ENCODE measurements around the gene SPOPL.
"Not testable (repeated sequence)": the region's sequence is repeated elsewhere in the genome, so short reads cannot be mapped to it uniquely, and the experiment has no call there.

The SPOPL gene

DNA sequence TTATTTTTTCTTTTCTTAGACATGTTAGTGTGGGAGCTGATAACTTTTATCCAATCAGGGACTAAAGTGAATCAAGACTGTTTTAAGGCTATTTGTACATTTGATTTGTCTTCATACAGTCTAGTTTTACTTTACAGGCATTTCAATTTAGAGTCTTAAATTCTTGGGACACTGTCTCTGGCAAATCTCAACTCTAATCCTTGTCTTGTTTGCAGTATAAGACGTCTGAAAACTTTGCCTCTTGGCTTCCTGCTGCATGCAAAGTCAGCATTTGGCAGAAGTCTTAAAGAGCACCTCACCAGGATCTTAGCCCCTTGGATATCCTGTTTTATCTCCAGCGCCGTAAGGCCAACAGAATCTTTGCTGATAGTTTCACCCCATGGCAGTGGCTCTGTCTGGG lies 30.3 kb downstream of the SPOPL start:
- DNase-seq: no peak

DNA sequence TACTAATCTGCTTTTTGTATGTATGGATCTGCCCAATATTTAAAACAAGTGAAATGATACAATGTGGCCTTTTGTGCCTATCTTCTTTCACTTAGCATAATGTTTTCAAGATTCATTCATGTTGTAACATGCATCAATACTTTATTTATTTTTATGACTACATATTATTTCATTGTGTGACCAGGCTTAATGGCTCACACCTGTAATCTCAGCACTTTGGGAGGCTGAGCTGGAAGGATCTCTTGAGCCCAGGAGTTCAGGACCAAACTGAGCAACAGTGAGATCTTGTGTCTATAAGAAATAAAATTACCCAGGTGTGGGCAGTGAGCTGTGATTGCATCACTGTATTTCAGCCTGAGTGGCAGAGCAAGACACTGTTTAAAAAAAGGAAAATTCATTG lies 33.2 kb downstream of the SPOPL start:
- no peak for DNase-seq

DNA sequence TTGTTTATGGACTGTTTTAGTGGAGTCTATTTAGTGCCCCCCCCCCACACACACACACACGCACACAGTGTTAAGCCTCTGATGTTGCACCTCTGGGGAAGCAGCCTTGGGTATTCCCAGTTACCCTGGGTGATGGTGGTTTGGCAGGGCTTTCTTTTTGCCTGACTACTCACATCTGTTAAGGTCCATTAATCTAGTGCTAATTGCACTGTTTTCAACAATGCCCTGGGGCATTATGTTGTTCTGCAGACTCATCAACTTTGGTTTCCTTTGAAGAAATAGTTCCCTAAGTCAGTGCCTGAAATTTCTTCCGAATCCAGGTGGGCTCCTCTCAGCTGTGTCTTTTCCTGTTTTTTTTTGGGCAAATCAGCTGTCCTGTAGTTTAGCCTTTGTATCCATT lies 34.7 kb downstream of the SPOPL start:
- DNase-seq: no peak

GRCh38 chr2:138536740-138537139 lies 35.2 kb downstream of the SPOPL start:
- DNase-seq: no peak

- DNase-seq: no peak
Observed at GRCh38 chr2:138537170-138537915, 35.8 kb downstream of the SPOPL start.

DNA sequence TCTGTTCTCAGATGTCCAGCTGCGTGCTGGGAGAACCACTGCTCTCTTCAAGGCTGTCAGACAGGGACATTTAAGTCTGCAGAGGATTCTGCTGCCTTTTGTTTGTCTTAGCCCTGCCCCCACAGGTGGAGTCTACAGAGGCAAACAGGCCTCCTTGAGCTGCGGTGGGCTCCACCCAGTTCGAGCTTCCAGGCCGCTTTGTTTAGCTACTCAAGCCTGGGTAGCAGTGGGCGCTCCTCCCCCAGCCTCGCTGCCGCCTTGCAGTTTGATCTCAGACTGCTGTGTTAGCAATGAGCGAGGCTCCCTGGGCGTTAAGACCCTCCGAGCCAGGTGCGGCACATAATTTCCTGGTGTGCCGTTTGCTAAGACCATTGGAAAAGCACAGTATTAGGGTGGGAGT lies 42.6 kb downstream of the SPOPL start:
- DNase-seq: not testable (repeated sequence)

DNA sequence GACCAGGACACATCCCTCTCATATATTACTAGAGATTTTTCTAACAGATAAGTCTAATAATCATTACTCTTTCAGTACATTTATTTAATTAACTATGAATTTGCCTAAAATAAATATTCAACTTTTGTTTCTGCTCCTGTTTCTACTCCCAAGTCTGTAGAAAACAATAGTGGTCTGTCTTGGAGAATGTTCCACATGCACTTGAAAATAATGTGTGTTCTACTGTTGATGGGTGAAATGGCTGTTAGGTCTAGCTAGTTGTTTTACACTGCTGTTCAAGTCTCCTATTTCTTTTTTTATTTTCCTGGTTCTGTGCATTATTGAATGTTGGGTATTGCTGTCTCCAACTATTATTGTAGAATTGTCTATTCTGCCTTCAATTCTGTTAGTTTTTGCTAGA lies 47.2 kb downstream of the SPOPL start:
- DNase-seq: no peak

DNA sequence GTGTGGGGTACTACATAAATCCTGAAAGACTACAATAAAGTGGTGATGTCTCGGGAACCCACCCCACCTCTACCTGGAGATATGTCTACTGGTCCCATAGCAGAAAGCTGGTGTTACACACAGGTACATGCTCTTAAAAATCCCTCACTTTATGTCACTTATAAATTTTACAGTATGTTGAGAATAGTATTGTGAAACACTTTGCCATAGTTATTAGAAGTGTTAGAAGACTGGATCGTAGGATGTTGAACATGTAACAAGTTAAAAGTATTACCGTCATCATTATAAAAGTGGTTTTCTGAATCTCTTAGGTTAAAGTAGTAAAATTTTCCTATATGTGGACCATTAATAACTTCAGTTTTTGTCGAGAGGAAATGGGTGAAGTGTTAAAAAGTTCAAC lies 48.6 kb downstream of the SPOPL start:
- no peak for DNase-seq

DNA sequence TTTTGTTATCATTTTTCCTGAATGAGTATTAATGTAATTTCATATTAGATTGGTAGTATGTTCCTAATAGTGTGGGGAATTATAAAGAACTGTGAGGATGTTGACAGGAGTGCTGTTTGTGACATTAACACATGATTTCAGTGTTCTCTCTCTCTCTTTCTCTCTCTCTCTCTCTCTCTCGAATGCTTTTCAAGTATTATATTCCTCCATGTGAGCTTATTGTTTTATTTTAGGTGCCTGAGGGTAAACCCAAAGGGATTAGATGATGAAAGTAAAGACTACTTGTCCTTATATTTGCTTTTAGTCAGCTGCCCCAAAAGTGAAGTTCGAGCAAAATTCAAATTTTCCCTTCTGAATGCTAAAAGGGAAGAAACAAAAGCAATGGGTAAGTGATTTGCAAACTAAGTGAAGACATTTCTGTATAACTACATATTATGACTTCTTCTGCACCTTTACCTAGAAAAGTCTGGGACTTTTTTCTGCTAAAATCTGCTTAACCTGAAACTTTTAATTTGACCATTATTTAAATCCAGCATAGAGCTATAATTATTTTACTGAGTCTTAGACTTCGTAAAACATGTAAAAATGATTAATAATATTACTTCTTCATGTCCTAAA lies 49.2 kb downstream of the SPOPL start:
- no peak for DNase-seq

DNA sequence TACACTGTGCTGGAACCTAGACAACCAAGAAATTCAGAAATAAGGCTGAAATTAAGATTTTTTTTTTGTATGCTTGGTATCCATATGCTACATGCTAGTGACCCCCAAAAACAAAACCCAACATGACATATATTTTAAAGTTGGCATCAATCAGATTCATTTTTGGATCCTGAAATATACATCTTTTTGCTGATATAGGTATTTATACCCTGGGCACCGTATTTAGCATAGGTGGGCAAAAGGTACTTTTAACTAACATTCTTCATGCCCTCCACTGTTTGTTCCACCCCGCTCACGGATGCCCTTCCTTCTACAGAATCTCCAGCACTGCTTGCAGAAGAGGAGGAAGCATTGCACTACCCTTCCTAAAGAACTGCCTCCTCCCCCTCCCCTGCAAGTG lies 52.6 kb downstream of the SPOPL start:
- DNase-seq: no peak

- no peak for DNase-seq
Observed at GRCh38 chr2:138559641-138560040, 58.1 kb downstream of the SPOPL start.

GRCh38 chr2:138564586-138565229 lies 63.1 kb downstream of the SPOPL start:
- no peak for DNase-seq

GRCh38 chr2:138565230-138565598 lies 63.6 kb downstream of the SPOPL start:
- DNase-seq: no peak

DNA sequence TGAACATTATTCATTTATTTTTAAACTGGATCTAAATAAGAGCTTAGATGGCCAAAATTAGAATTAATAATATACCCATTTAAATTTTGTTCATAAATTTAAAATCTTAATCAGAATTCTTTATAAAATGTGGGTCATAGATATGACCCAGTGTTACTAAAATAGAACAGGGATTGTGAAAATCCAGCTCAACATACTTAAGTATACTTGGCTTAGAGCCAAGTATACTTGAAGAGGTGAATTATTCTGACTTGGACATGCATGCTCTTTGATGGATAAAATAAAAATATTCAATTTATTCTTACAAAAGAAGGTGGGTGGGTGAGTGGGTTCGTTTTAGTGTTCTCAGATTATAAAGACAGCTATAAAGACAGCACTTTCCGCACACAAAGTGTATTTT lies 70.7 kb downstream of the SPOPL start:
- DNase-seq: no peak

DNA sequence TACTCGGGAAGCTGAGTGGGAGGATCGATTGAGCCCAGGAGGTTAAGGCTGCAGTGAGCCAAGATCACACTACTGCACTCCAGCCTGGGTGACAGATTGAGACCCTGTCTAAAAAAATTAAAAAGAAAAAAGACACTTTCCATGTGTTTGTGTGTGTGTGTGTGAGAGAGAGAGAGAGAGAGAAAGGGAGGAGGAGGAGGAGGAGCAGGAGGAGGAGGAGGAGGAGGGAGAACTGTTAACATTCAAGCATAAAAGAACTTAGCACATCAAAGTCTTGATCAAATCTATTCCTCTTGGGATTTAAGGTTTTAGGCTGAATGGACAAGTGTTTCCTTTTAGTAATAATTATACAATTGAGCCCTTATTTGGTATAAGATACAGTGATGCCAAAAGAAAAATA lies 75.5 kb downstream of the SPOPL start:
- DNase-seq: no peak

DNA sequence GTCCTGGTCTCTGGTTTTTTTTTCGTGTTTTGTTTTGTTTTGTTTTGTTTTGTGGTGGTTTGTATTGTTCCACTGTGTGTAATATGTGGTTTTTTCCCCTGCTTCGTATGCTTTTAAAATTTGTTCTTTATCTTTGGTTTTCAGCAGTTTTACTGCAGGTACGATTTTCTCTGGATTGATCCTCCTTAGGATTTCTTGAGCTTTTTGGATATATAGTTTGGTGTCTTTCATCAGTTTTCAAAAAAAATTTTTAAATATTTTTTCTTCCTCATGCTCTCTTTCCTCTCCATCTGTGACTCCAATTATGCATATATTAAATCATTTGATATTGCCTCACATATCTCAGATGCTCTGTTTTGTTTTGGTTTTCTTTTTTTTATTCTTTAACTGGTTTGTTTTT lies 78.0 kb downstream of the SPOPL start:
- no peak for DNase-seq

DNA sequence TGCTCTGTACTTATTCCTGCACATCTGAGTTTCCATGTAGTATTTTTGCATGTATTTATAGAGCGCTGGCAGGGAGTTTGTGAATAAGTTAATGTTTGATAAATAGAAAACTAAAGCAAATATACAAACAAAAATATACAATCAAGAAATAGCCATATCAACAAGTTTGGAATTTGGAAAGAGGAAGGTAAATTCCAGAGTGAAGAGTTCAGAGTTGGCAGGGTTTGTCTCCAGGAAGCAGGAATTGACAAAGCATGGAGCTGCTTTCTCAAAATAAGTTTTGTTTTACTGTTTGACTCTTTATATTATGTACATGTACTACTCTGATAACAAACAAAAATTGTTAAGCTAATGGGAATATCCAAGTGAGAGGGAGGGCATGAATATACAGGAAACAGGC lies 80.3 kb downstream of the SPOPL start:
- DNase-seq: no peak

GRCh38 chr2:138589663-138590062 lies 88.1 kb downstream of the SPOPL start:
- no peak for DNase-seq

- no peak for DNase-seq
Observed at GRCh38 chr2:138596403-138596802, 94.8 kb downstream of the SPOPL start.

DNA sequence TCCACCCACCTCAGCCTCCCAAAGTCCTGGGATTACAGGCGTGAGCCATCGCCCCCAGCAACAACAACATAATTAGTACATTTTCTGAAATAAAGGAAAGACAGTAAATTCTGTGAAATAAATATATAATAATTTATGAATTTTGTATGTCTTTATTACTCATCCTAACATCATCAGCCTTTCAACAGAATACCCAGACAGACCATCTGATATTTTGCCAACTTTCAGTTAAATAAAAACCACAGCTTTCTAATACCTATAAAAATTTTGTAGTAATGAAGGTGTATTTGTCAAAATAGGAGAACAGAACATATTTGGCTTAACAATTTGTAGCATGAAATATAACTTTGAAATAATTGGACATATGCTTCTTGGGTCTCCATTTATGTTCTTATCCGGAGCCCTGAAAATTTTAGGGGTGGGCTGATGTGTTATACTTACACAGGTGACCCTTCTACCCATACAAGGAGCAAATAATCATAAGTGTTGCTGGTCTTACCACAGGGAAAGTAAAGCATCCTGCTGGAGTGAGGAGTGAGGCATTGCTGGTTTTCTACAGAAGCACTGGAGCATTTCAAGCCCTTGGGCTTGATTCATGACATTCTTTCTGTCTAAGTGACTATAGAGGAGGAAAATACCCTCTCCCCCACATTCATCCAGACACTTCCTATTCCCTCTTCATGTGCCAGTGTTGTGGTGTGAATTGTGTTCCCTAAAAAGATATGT lies 99.3 kb downstream of the SPOPL start:
- DNase-seq: no peak

- DNase-seq: no peak
Observed at GRCh38 chr2:138601458-138602165, 100.0 kb downstream of the SPOPL start.

DNA sequence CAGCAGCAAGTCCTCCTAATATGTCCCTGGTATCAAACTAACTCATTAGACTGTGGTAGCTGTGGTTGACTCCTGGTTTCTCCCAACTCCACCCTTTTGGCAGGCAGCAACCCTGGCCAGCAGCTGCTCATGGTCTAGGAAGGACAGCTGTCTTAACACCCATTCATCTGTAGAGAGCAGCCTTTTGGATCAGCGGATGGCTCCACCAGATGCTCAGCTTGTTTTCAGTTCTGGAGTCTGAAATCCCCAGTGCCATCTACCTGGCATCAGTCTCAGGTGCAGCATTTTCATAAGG lies 100.5 kb downstream of the SPOPL start:
- DNase-seq: no peak

- DNase-seq: no peak
Observed at GRCh38 chr2:138607746-138608145, 106.2 kb downstream of the SPOPL start.
